Stimulated activated CD4-positive, alpha-beta T cell treated with anti-CD3 and anti-CD28 coated beads, Interleukin-12 subunit alpha, Interleukin-12 subunit beta, amount 100 ng/mL, for 48 hours (primary cell): ENCODE data around the gene KCNMA1.

ENCODE experiments used
- DNase-seq, 3 donors: peaks; one replicate each; pipeline ENCODE4 v3.0.0-alpha.2; 2020; ENCODE audit warnings: low read depth in 2 of 3, low spot score in 1 of 3

KCNMA1 gene

GRCh38 chr10:77229704-77230103 lies 407.9 kb downstream of the KCNMA1 start:
- DNase-seq, result no peak

DNA sequence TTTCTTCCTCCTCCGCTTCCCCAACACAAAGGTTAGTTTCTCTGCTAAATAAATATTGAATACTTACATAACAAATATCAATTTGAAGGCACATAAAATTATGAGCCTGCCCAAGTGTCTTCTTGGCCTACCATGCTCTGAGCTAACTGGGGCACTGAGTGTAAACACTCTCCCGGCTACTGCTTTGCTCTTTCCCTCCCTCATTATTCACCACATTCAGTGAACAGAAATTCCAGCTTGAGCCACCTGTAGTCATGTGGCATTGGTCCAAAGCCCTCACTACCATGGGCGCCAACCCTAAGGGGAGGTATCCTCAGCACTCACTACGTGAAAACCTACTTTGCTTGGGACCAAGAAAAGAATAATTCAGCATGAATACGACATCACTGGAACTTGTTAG lies 409.0 kb downstream of the KCNMA1 start:
- DNase-seq, result no peak

- no peak for DNase-seq
These were observed 410.6 kb downstream of the KCNMA1 start for GRCh38 chr10:77226853-77227565.

DNA sequence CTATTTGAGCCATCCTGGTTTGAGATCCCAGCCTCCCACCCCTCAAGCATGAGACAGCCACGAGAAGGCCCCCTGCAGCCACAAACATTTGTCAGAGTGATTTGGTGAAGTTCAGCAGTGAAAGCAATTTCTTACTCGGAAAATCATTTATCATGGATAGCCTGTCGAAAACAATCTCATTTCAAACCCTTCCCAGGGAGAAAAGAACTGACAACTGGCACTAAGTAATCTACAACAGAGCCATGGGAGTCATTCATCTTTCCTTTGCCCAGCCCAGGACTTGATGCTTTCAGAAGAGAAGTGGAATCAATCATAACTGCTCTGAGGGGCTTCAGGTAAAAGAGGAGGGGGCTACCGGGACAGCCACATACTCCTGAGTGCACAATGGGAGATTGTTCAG lies 411.2 kb downstream of the KCNMA1 start:
- DNase-seq, result no peak

- DNase-seq, result no peak
These were observed 411.6 kb downstream of the KCNMA1 start for GRCh38 chr10:77226020-77226419.

DNA sequence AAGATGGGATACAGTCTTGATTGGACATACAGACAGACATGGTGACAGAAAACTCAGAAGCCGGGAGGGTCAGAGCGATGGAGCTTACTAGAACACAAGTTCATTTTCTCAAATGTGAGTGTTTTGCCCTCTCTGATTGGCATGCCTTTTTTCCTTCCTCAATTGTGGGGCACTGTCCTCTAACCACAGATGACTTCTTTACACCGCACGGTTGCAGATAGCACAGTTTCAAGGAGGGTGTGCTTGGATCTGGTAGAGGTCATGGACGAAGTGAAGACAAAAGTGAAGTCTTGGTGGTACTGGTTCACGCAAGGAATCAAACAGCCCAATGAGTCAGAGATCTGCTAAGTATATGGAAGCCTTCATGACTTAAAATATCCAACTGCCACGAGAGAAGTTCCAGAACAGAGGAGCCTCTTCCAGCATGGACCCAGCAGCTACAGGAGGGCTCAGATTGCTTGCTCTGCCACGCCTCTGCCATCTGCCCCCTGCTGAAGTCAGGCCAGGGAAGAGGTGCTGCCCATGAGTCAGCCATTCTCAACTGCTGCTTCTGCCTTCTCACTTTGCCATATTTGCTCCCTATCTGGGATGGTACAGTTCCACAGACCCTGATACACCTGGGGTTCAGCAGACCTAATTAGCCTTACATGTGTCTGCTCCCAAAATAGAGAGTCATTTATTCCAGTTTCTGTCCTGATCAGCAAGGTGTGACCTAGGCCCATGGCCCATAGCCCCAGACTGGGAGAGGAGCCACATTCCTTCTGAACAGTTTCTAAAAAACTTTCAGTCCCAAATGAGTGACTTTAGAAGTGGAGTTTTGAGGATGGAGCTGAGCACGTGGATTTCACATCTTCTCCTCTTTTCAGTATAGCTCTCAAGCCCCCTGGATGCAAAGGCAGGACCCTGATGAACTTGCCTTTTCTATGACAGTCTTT lies 413.8 kb downstream of the KCNMA1 start:
- DNase-seq, result no peak

GRCh38 chr10:77220150-77220549 lies 417.5 kb downstream of the KCNMA1 start:
- no peak for DNase-seq

DNA sequence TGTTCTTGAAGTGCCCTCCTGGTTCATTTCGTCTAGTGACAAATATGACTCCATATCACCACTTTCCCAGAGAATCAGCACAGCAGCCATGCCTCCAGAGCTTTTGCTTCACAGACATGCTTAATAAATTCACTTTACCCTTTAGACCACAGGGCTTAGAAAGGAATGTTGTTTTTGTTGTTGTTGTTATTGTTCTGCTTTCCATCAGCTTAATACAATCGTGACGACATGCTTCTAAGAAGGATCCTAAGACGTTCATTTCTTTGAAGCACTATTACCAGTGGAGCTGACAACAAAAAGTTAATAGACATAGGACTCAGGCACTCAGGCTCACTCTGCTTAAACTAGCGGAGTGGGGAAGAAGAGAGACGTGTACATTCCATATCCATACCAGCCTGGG lies 418.6 kb downstream of the KCNMA1 start:
- no peak for DNase-seq

- DNase-seq, result no peak
These were observed 422.8 kb downstream of the KCNMA1 start for GRCh38 chr10:77214799-77215198.

GRCh38 chr10:77212632-77213031 lies 425.0 kb downstream of the KCNMA1 start:
- DNase-seq, result no peak

DNA sequence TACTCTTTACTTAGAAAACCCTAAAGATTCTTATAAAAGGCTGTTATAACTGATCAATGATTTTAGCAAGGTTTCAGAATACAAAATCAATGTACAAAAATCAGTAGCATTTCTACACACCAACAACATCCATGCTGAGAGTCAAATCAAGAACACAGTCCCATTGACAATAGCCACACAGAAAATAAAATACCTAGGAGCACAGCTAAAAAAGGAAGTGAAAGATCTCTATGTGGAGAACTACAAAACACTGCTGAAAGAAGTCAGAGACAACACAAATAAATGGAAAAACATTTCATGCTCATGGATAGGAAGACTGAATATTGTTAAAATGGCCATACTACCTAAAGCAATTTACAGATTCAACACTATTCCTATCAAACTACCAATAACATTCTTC lies 427.0 kb downstream of the KCNMA1 start:
- no peak for DNase-seq

DNA sequence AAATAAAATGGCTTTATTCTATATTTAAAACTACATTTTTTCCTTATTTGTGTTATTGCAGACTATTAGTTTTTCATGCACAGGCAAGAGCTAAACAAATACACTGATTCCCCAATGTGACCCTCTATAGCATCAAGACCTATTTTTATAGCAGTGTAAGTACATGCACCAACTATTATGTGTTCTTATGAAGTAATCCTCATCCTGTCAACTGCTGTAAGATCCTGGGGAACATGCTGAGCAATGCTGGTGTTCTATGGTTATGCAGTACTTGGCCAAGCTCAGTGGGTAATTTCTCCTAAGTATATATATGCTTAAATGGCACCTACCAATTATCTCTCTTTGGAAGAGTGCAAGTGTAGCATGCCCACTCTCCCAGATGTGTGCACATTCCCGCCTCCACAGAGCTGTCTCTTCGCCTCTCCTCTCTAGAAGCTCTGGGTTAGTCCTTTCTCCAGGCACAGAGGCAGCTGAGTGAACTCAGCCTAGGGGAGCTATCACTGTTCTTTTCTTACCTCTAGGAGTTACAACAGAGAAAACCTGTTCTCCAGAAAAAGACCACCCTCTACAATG lies 428.8 kb downstream of the KCNMA1 start:
- DNase-seq, result no peak

DNA sequence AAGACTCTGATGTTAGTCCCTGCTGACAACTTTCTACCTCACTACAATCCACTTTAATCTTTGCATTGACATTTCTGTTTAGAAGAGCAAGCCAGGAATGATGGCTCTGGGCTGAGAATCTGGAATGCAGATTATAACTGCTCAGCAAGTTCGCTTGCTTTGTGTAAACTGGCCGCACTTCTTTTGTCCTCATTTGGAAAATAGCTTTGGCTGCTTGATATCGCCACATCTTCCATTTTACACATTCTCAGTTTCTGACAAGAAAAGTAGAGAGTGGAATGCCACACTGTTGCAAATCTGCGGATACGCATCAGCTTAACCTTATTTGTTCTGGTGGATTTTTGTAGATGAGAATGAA lies 429.8 kb downstream of the KCNMA1 start:
- no peak for DNase-seq

DNA sequence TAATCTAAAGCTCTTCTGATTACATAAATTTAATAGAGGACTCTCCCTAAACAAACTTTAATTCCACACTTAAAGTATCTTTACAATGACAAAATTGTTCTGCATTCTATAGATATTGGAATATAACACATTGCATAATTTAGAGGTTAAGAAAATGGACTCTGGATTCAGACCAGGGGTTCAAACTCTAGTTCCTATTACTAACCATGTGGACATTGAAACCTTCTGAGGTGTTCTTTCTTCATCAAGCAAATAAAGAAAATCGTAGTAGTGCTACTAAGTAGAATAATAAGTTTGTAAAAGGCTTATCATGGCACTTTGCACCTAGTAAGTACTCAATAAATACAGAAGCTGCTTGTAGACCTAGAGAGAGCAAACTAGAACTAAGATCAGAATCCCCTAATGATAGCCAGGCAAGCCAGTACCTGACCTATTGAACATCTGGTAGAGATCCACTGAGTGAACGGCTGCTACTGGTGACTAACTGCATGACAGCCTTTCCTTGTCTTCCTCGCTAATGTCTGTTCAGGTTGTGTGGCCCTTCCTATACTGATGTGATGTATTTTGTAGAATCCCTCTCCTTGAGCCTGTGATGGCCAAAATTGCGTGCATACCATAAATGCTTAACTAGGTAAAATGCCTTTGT lies 430.3 kb downstream of the KCNMA1 start:
- no peak for DNase-seq

GRCh38 chr10:77205135-77205534 lies 432.5 kb downstream of the KCNMA1 start:
- DNase-seq, result no peak

- no peak for DNase-seq
These were observed 433.4 kb downstream of the KCNMA1 start for GRCh38 chr10:77204171-77204570.

DNA sequence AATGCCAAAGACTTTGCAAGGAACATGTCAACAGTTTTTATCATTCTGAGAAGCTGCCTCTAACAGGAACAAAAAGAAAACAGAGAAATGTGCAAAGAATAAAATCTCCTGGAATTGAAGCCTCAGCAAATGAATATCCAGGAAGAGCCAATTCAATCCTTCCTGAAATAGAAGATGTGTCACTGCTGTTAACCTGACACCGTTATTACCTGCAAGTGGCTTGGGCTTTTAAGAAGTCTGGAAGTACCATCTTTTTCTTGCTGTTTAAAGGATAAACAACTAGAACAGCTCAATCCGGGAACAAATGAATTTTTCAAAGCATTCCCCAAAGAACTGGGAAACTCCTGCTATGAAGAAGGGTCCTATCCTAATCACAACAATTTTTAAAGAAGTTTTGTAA lies 434.8 kb downstream of the KCNMA1 start:
- DNase-seq, result no peak

DNA sequence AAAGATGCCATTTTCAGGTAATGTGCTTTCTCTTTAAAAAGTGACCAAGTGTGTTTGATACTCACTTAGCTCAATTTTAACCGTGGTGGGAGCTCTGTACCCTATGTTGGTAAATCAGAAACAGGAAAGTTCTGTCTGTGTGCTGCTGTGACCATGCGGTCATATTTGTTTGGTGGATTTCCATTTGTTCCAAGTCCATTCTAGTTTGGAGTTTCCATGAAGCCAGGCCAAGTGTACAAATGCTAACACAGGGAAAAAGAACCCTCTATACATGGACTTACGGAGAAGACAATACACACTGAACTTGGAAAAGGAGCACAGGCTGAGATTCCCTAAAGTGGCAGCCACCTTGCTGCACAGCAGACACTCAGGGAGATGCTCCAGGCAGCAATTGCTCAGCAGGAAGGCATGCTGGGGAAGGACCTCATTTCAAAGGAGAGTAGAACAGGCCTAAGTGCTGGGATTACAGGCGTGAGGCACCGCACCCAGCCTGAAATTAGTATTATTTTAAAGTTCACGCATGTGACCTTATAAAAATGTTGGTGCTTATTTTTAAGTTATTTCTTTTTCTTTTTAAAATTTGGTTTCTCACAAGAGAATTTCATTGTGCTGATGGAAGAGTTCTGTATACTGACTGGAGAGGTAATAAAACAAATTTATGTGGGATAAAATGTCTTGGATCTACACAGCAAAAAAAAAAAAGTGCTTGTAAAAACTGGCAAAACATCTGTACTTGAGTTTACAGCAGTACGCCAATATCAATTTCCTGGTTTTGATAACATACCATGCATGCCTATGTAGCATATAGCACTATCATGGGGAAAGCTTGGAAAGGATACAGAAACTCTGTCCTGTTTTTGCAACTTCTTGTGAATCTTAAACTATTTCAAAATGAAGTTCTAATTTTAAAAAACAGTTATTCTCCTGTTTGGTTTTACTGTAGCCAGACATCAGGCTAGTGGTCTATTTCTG lies 436.2 kb downstream of the KCNMA1 start:
- DNase-seq, result no peak

- no peak for DNase-seq
These were observed 440.1 kb downstream of the KCNMA1 start for GRCh38 chr10:77197544-77197943.

- no peak for DNase-seq
These were observed 441.0 kb downstream of the KCNMA1 start for GRCh38 chr10:77196614-77197013.

GRCh38 chr10:77195101-77195500 lies 442.5 kb downstream of the KCNMA1 start:
- no peak for DNase-seq
